GM12878 (cell line): ENCODE measurements around the gene THAP5. TPM values are rescaled to one million over a fixed set of nuclear protein-coding genes. Genes with fewer than 3 reads are reported as not detected.

Source experiments
- ASH2L ChIP-seq: fragments of 300-600, 200-600 bp; sonication (generic); IDR thresholded peaks from 2 replicates; pipeline ENCODE4 v1.6.1; 2017; ENCODE audit warnings: low read depth, mild to moderate bottlenecking, borderline replicate concordance
- CREB1 ChIP-seq: IDR thresholded peaks from 2 replicates; pipeline ENCODE4 v1.6.1; 2012; ENCODE audit warnings: low read depth, mild to moderate bottlenecking, inconsistent platforms
- NFYB ChIP-seq: IDR thresholded peaks from 2 replicates; pipeline ENCODE4 v1.6.1; 2011; ENCODE audit warnings: low read depth, mild to moderate bottlenecking, low read length, improper control_type of control experiment, moderate library complexity; ENCODE audit not compliant: insufficient read depth
- STAT3 ChIP-seq: IDR thresholded peaks from 2 replicates; pipeline ENCODE4 v1.6.1; 2011; ENCODE audit warnings: low read depth, low read length, improper control_type of control experiment
- polyA plus RNA-seq, 11 experiments: library from polyadenylated mRNA; depleted of rRNA in 4 of 11; unstranded in 6 of 11; stranded (reverse) in 5 of 11; fragments of >200 nt; fragmentation: Nextera tagmentation in 4 of 11; fragmentation: Illumina TruSeq in 1 of 11; extraction: Ambion mirVana in 4 of 11; extraction: Trizol in 1 of 11; gene quantifications; 1 replicate in 1 of 11; 2 replicates in 10 of 11; pipeline versions ENCODE4 v1.2.1 to v1.2.3, GENCODE V29; 2011 to 2016; ENCODE audit warnings: inconsistent platforms in 2 of 11, missing spikeins in 2 of 11, low read depth in 1 of 11
- total RNA-seq, 4 experiments: library from RNA; depleted of rRNA in 3 of 4; stranded (reverse); fragments of >200 nt in 3 of 4; fragmentation: Illumina TruSeq in 1 of 4; extraction: Trizol in 1 of 4; gene quantifications; 2 replicates each; pipeline versions ENCODE4 v1.2.1 to v1.2.3, GENCODE V29; 2013 to 2021
- TF ChIP-seq, protein P1 (sequence below): fragments of 450-650 bp; formaldehyde crosslinking; IDR thresholded peaks from 2 replicates; pipeline ENCODE4 v1.4.0; 2020; ENCODE audit warnings: mild to moderate bottlenecking, moderate library complexity
- TF ChIP-seq, protein P2 (sequence below): fragments of 150-350 bp; IDR thresholded peaks from 2 replicates; pipeline ENCODE4 v1.6.1; 2014; ENCODE audit warnings: mild to moderate bottlenecking, low read depth, low read length
- TF ChIP-seq, protein P3 (sequence below): fragments of 150-350 bp; IDR thresholded peaks from 2 replicates; pipeline ENCODE4 v1.6.1; 2016; ENCODE audit warnings: low read depth, low read length
- TF ChIP-seq, protein P4 (sequence below): fragments of 450-650 bp; IDR thresholded peaks from 2 replicates; pipeline ENCODE4 v1.6.1; 2017; ENCODE audit warnings: mild to moderate bottlenecking, moderate library complexity

THAP5 gene
- total and polyA plus RNA-seq, 10 of the 15 experiments (the other 5 are each of a cell fraction or from before 2014, with no cell fraction given), result 13.0 to 47.7 (median 24.2) TPM

GRCh38 chr7:108603656-108604306 lies 34.3 kb upstream of the THAP5 start (continued):
- TF ChIP-seq, protein P1, sequence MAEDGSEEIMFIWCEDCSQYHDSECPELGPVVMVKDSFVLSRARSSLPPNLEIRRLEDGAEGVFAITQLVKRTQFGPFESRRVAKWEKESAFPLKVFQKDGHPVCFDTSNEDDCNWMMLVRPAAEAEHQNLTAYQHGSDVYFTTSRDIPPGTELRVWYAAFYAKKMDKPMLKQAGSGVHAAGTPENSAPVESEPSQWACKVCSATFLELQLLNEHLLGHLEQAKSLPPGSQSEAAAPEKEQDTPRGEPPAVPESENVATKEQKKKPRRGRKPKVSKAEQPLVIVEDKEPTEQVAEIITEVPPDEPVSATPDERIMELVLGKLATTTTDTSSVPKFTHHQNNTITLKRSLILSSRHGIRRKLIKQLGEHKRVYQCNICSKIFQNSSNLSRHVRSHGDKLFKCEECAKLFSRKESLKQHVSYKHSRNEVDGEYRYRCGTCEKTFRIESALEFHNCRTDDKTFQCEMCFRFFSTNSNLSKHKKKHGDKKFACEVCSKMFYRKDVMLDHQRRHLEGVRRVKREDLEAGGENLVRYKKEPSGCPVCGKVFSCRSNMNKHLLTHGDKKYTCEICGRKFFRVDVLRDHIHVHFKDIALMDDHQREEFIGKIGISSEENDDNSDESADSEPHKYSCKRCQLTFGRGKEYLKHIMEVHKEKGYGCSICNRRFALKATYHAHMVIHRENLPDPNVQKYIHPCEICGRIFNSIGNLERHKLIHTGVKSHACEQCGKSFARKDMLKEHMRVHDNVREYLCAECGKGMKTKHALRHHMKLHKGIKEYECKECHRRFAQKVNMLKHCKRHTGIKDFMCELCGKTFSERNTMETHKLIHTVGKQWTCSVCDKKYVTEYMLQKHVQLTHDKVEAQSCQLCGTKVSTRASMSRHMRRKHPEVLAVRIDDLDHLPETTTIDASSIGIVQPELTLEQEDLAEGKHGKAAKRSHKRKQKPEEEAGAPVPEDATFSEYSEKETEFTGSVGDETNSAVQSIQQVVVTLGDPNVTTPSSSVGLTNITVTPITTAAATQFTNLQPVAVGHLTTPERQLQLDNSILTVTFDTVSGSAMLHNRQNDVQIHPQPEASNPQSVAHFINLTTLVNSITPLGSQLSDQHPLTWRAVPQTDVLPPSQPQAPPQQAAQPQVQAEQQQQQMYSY (CRISPR knock-in tag), result no peak
- TF ChIP-seq ASH2L (no peak), NFYB (no peak), STAT3 (no peak), CREB1 (no peak)
- TF ChIP-seq, protein P2, sequence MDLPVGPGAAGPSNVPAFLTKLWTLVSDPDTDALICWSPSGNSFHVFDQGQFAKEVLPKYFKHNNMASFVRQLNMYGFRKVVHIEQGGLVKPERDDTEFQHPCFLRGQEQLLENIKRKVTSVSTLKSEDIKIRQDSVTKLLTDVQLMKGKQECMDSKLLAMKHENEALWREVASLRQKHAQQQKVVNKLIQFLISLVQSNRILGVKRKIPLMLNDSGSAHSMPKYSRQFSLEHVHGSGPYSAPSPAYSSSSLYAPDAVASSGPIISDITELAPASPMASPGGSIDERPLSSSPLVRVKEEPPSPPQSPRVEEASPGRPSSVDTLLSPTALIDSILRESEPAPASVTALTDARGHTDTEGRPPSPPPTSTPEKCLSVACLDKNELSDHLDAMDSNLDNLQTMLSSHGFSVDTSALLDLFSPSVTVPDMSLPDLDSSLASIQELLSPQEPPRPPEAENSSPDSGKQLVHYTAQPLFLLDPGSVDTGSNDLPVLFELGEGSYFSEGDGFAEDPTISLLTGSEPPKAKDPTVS, result no peak
- TF ChIP-seq, protein P3, sequence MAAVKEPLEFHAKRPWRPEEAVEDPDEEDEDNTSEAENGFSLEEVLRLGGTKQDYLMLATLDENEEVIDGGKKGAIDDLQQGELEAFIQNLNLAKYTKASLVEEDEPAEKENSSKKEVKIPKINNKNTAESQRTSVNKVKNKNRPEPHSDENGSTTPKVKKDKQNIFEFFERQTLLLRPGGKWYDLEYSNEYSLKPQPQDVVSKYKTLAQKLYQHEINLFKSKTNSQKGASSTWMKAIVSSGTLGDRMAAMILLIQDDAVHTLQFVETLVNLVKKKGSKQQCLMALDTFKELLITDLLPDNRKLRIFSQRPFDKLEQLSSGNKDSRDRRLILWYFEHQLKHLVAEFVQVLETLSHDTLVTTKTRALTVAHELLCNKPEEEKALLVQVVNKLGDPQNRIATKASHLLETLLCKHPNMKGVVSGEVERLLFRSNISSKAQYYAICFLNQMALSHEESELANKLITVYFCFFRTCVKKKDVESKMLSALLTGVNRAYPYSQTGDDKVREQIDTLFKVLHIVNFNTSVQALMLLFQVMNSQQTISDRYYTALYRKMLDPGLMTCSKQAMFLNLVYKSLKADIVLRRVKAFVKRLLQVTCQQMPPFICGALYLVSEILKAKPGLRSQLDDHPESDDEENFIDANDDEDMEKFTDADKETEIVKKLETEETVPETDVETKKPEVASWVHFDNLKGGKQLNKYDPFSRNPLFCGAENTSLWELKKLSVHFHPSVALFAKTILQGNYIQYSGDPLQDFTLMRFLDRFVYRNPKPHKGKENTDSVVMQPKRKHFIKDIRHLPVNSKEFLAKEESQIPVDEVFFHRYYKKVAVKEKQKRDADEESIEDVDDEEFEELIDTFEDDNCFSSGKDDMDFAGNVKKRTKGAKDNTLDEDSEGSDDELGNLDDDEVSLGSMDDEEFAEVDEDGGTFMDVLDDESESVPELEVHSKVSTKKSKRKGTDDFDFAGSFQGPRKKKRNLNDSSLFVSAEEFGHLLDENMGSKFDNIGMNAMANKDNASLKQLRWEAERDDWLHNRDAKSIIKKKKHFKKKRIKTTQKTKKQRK, result no peak
- TF ChIP-seq, protein P4, sequence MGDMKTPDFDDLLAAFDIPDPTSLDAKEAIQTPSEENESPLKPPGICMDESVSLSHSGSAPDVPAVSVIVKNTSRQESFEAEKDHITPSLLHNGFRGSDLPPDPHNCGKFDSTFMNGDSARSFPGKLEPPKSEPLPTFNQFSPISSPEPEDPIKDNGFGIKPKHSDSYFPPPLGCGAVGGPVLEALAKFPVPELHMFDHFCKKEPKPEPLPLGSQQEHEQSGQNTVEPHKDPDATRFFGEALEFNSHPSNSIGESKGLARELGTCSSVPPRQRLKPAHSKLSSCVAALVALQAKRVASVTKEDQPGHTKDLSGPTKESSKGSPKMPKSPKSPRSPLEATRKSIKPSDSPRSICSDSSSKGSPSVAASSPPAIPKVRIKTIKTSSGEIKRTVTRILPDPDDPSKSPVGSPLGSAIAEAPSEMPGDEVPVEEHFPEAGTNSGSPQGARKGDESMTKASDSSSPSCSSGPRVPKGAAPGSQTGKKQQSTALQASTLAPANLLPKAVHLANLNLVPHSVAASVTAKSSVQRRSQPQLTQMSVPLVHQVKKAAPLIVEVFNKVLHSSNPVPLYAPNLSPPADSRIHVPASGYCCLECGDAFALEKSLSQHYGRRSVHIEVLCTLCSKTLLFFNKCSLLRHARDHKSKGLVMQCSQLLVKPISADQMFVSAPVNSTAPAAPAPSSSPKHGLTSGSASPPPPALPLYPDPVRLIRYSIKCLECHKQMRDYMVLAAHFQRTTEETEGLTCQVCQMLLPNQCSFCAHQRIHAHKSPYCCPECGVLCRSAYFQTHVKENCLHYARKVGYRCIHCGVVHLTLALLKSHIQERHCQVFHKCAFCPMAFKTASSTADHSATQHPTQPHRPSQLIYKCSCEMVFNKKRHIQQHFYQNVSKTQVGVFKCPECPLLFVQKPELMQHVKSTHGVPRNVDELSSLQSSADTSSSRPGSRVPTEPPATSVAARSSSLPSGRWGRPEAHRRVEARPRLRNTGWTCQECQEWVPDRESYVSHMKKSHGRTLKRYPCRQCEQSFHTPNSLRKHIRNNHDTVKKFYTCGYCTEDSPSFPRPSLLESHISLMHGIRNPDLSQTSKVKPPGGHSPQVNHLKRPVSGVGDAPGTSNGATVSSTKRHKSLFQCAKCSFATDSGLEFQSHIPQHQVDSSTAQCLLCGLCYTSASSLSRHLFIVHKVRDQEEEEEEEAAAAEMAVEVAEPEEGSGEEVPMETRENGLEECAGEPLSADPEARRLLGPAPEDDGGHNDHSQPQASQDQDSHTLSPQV, result no peak
